Prostate gland (tissue), 2 donors: ENCODE results near the gene GNAQ. TPM values are rescaled to one million over a fixed set of nuclear protein-coding genes. Genes with fewer than 3 reads are reported as not detected.

Source experiments
- DNase-seq: peaks from one replicate; pipeline ENCODE4 v3.0.0-alpha.2; 2019; ENCODE audit warnings: low spot score
- H3K27ac ChIP-seq, 2 donors: fragments of 200-600 bp; sonication (generic); 2 replicates each; pipeline ENCODE4 v1.5.1; 2017 to 2019
- H3K27me3 ChIP-seq: fragments of 200-600 bp; sonication (generic); replicated peaks from 2 replicates; pipeline ENCODE4 v1.5.1; 2019; ENCODE audit not compliant: insufficient read depth
- H3K36me3 ChIP-seq, 2 donors: fragments of 200-600 bp; sonication (generic); 1 replicate in 1 of 2; 2 replicates in 1 of 2; pipeline versions ENCODE4 v1.5.1 to v1.8.1; 2017 to 2019
- H3K4me1 ChIP-seq: fragments of 200-600 bp; sonication (generic); replicated peaks from 2 replicates; pipeline ENCODE4 v1.5.1; 2019
- H3K4me3 ChIP-seq, 2 donors: fragments of 200-600 bp; sonication (generic); 2 replicates each; pipeline ENCODE4 v1.5.1; 2017 to 2019
- H3K9me3 ChIP-seq: fragments of 200-600 bp; sonication (generic); 2 replicates; pipeline ENCODE4 v1.5.1; 2017
- CTCF ChIP-seq, 4 experiments: fragments of 200-600 bp in 2 of 4; fragments of 450-650 bp in 2 of 4; sonication (generic) in 2 of 4; IDR thresholded peaks; 1 replicate in 3 of 4; 2 replicates in 1 of 4; pipeline ENCODE4 v1.5.1; 2016 to 2019; ENCODE audit warnings: antibody characterized with exemption in 4 of 4, mild to moderate bottlenecking in 2 of 4, moderate library complexity in 2 of 4
- POLR2A ChIP-seq: fragments of 450-650 bp; IDR thresholded peaks from one replicate; pipeline ENCODE4 v1.6.1; 2016; ENCODE audit warnings: antibody characterized with exemption, mild to moderate bottlenecking
- POLR2AphosphoS5 ChIP-seq: sonication (generic); formaldehyde crosslinking; IDR thresholded peaks from one replicate; pipeline ENCODE4 v1.6.1; 2017; ENCODE audit warnings: antibody characterized with exemption
- WGBS: methylation state at CpG from one replicate; pipeline ENCODE4 v1.1.5; 2018; 5-methylcytosine and 5-hydroxymethylcytosine counted together
- intact Hi-C: fragments of 100-400 bp; cut with DNase I; formaldehyde crosslinking; loops from one replicate; pipeline ENCODE4 v1.14.2; 2022
- total RNA-seq, 2 donors: library from RNA; depleted of rRNA; stranded (reverse); fragments of >200 nt; gene quantifications; one replicate each; pipeline ENCODE4 v1.1.0, GENCODE V29; 2016

The GNAQ gene
- total RNA-seq, 2 donors from 2014 or later, result 35.0 to 43.7 TPM

GRCh38 chr9:77785341-77785740, 246.3 kb downstream of the GNAQ start:
- Histone ChIP-seq H3K27me3 (no peaks in the 10 kb centered on the region), H3K4me3 (no peak overlapping the region), H3K36me3 (no peaks in the 10 kb centered on the region), H3K4me1 (no peaks in the 10 kb centered on the region), H3K9me3 (no peaks in the 10 kb centered on the region), H3K27ac (no peak overlapping the region)
- no peak for DNase-seq
- intact Hi-C loops, result no loop called here
- no peak for TF ChIP-seq POLR2AphosphoS5
- WGBS, result 95% methylated on average over 2 of the region's 2 CpGs

GRCh38 chr9:77783518-77783917, 248.1 kb downstream of the GNAQ start:
- 51% methylated on average over 3 of the region's 3 CpGs for WGBS
- TF ChIP-seq POLR2AphosphoS5, result no peak
- no peak for TF ChIP-seq POLR2A
- no peak for TF ChIP-seq CTCF (IDR thresholded peaks at IDR 0.05)
- no peak overlapping the region for H3K4me3 ChIP-seq
- H3K27ac ChIP-seq, result no peak overlapping the region
- no peaks in the 10 kb centered on the region for H3K4me1 ChIP-seq
- H3K9me3 ChIP-seq, result no peaks in the 10 kb centered on the region
- H3K27me3 ChIP-seq, result no peaks in the 10 kb centered on the region
- intact Hi-C loops, result no loop called here
- no peak for DNase-seq
- H3K36me3 ChIP-seq, result no peaks in the 10 kb centered on the region

GRCh38 chr9:77779010-77779409, 252.6 kb downstream of the GNAQ start:
- intact Hi-C loops, result no loop called here
- Histone ChIP-seq H3K36me3 (no peaks in the 10 kb centered on the region), H3K9me3 (no peaks in the 10 kb centered on the region), H3K27me3 (no peaks in the 10 kb centered on the region), H3K27ac (no peak overlapping the region), H3K4me1 (no peaks in the 10 kb centered on the region), H3K4me3 (no peak overlapping the region)
- WGBS, result 92% methylated on average over 2 of the region's 2 CpGs
- TF ChIP-seq POLR2A (no peak), POLR2AphosphoS5 (no peak), CTCF (IDR thresholded peaks at IDR 0.05) (no peak)
- no peak for DNase-seq

- intact Hi-C loops, result no loop called here
- WGBS, result 87% methylated on average over 3 of the region's 3 CpGs
- Histone ChIP-seq H3K9me3 (no peaks in the 10 kb centered on the region), H3K27ac (no peak overlapping the region), H3K27me3 (no peaks in the 10 kb centered on the region), H3K4me3 (no peak overlapping the region), H3K36me3 (no peaks in the 10 kb centered on the region), H3K4me1 (no peaks in the 10 kb centered on the region)
- DNase-seq, result no peak
- TF ChIP-seq POLR2AphosphoS5 (no peak), POLR2A (no peak), CTCF (IDR thresholded peaks at IDR 0.05) (no peak)
These were observed 258.2 kb downstream of the GNAQ start for GRCh38 chr9:77773381-77773780.

- no peak for TF ChIP-seq CTCF (IDR thresholded peaks at IDR 0.05)
- TF ChIP-seq POLR2AphosphoS5, result no peak
- TF ChIP-seq POLR2A, result no peak
- no peak overlapping the region for H3K4me3 ChIP-seq
- H3K4me1 ChIP-seq, result no peaks in the 10 kb centered on the region
- H3K36me3 ChIP-seq, result no peaks in the 10 kb centered on the region
- 95% methylated on average over 5 of the region's 5 CpGs for WGBS
- H3K27ac ChIP-seq, result no peak overlapping the region
- intact Hi-C loops, result no loop called here
- DNase-seq, result no peak
- no peaks in the 10 kb centered on the region for H3K27me3 ChIP-seq
- H3K9me3 ChIP-seq, result no peaks in the 10 kb centered on the region
These were observed 259.0 kb downstream of the GNAQ start for GRCh38 chr9:77772646-77773045.
